ENCODE measurements around the gene PITPNB. TPM values are rescaled to one million over a fixed set of nuclear protein-coding genes. Genes with fewer than 3 reads are reported as not detected.

Gene PITPNB
- total RNA-seq, 1 experiment from 2014 or later: 135 TPM

- H3K9me3 ChIP-seq (ENCODE audit: low read depth, low read length, poor library complexity, severe bottlenecking): no peaks in the 10 kb centered on the region
- ChIA-PET POLR2A (ENCODE audit: low non-redundant PET) (no interaction called here), CTCF (no interaction called here)
- TF ChIP-seq, protein P1, sequence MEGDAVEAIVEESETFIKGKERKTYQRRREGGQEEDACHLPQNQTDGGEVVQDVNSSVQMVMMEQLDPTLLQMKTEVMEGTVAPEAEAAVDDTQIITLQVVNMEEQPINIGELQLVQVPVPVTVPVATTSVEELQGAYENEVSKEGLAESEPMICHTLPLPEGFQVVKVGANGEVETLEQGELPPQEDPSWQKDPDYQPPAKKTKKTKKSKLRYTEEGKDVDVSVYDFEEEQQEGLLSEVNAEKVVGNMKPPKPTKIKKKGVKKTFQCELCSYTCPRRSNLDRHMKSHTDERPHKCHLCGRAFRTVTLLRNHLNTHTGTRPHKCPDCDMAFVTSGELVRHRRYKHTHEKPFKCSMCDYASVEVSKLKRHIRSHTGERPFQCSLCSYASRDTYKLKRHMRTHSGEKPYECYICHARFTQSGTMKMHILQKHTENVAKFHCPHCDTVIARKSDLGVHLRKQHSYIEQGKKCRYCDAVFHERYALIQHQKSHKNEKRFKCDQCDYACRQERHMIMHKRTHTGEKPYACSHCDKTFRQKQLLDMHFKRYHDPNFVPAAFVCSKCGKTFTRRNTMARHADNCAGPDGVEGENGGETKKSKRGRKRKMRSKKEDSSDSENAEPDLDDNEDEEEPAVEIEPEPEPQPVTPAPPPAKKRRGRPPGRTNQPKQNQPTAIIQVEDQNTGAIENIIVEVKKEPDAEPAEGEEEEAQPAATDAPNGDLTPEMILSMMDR (conservative IDR thresholded peaks at IDR 0.05; ENCODE audit: low read depth, low read length): no peak
- TF ChIP-seq EZH2 (IDR thresholded peaks at IDR 0.05; ENCODE audit: borderline replicate concordance, low read depth, low read length, poor library complexity, severe bottlenecking): no peak
- no peak overlapping the region for H3K4me3 ChIP-seq (ENCODE audit: low read depth, low read length, poor library complexity, severe bottlenecking)
- intact Hi-C loops (cut with micrococcal nuclease; ENCODE audit: unreplicated experiment): loop anchor here (10.0 kb wide), 3 partner anchors 254 to 1134 kb away; no protein-coding TSS in a partner anchor
- no peak for DNase-seq (ENCODE audit: low spot score)
- BruUV-seq (replicated peaks): no TSS peak
- no peak overlapping the region for H3K27ac ChIP-seq (ENCODE audit: low read depth, low read length, poor library complexity, severe bottlenecking)
- H3K36me3 ChIP-seq (ENCODE audit: insufficient read depth, low read length, poor library complexity, severe bottlenecking): no peaks in the 10 kb centered on the region
- peaks cover 13% of the 10 kb centered on the region for H3K4me1 ChIP-seq (ENCODE audit: insufficient read depth, low read length, poor library complexity, severe bottlenecking)
- H3K27me3 ChIP-seq (replicated peaks; ENCODE audit: insufficient read depth, low read depth, low read length, poor library complexity): no peaks in the 10 kb centered on the region
Observed at GRCh38 chr22:27808451-27809225, 110.4 kb downstream of the PITPNB start.

DNA sequence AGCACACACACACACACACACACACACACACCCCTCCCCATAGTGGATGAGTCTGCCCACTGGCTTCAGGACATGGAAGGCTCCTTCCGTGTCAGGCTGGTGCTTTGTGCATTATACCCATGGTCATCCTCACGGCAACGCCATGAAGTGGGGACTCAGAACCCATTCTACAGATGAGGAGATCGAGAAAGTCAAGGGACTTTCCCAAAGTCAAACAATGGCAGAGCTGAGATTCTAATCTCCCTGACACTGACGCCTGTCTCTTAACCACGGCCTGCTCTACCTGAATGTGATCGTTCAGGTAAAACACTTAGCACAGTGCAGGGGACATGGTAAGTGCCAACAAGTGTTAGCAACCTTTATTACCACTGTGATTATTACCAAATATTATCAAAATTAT lies 113.2 kb downstream of the PITPNB start:
- Histone ChIP-seq H3K27me3 (replicated peaks; ENCODE audit: insufficient read depth, low read depth, low read length, poor library complexity) (no peaks in the 10 kb centered on the region), H3K36me3 (ENCODE audit: insufficient read depth, low read length, poor library complexity, severe bottlenecking) (no peaks in the 10 kb centered on the region), H3K4me1 (ENCODE audit: insufficient read depth, low read length, poor library complexity, severe bottlenecking) (peaks cover 27% of the 10 kb centered on the region), H3K4me3 (ENCODE audit: low read depth, low read length, poor library complexity, severe bottlenecking) (no peak overlapping the region), H3K9me3 (ENCODE audit: low read depth, low read length, poor library complexity, severe bottlenecking) (no peaks in the 10 kb centered on the region), H3K27ac (ENCODE audit: low read depth, low read length, poor library complexity, severe bottlenecking) (no peak overlapping the region)
- POLR2A ChIA-PET (ENCODE audit: low non-redundant PET): no interaction called here
- BruUV-seq (replicated peaks): no TSS peak
- CTCF ChIA-PET: no interaction called here
- TF ChIP-seq EZH2 (IDR thresholded peaks at IDR 0.05; ENCODE audit: borderline replicate concordance, low read depth, low read length, poor library complexity, severe bottlenecking): no peak
- TF ChIP-seq, protein P1 (conservative IDR thresholded peaks at IDR 0.05; ENCODE audit: low read depth, low read length): no peak
- intact Hi-C loops (cut with micrococcal nuclease; ENCODE audit: unreplicated experiment): loop anchor here (2.0 to 10.0 kb wide), 4 partner anchors 251 to 1131 kb away; no protein-coding TSS in a partner anchor
- no peak for DNase-seq (ENCODE audit: low spot score)

DNA sequence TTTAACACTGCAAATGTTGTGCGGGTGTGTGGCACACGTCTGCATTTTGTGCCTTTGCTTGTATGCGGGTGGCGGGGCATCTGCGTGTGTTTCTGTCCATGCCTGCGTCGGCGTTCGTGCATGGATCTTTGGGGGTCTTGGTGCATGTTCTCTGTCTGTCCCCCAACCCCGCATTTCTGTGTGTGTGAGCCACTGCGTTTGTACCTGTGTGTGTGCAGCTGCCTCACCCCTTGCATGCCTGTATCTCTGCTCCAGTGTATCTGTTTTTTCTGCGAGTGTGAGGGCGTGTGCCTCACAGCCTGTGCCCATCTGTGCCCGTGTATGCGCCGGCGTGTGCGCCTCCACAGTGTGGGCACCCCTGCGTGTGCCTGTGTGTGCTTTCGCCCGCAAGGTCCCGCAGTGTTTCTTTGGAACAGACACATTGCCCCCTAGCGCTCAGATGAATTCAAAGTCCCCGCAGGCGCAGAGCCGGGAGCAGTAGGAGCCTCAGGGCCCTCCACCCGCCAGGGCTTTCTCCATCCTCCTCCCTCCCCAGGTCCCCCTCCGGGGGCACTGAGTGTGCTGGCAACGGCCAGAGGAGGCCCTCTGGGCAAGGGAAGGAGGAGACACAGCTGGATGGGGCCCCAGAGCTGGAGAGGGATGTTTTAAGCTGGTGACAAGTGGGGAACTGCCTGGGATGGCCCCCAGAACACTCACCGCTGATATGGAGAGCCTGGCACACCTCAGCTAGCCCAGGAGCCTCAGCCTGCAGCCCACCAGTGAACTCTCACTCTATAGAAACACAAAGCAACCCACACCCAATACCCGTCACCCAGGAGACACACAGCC lies 114.4 kb downstream of the PITPNB start:
- no peaks in the 10 kb centered on the region for H3K36me3 ChIP-seq (ENCODE audit: insufficient read depth, low read length, poor library complexity, severe bottlenecking)
- H3K9me3 ChIP-seq (ENCODE audit: low read depth, low read length, poor library complexity, severe bottlenecking): no peaks in the 10 kb centered on the region
- BruUV-seq (replicated peaks): no TSS peak
- DNase-seq (ENCODE audit: low spot score): peak; percentile 89
- no peaks in the 10 kb centered on the region for H3K27me3 ChIP-seq (replicated peaks; ENCODE audit: insufficient read depth, low read depth, low read length, poor library complexity)
- H3K27ac ChIP-seq (ENCODE audit: low read depth, low read length, poor library complexity, severe bottlenecking): no peak overlapping the region
- TF ChIP-seq, protein P1 (conservative IDR thresholded peaks at IDR 0.05; ENCODE audit: low read depth, low read length): peak; percentile 85
- TF ChIP-seq EZH2 (IDR thresholded peaks at IDR 0.05; ENCODE audit: borderline replicate concordance, low read depth, low read length, poor library complexity, severe bottlenecking): no peak
- CTCF ChIA-PET: no interaction called here
- H3K4me1 ChIP-seq (ENCODE audit: insufficient read depth, low read length, poor library complexity, severe bottlenecking): peaks cover 16% of the 10 kb centered on the region
- intact Hi-C loops (cut with micrococcal nuclease; ENCODE audit: unreplicated experiment): loop anchor here (2.0 to 10.0 kb wide), 5 partner anchors 250 to 1130 kb away; no protein-coding TSS in a partner anchor
- H3K4me3 ChIP-seq (ENCODE audit: low read depth, low read length, poor library complexity, severe bottlenecking): no peak overlapping the region
- POLR2A ChIA-PET (ENCODE audit: low non-redundant PET): no interaction called here
